ENCODE data around the gene CIB4. TPM values are rescaled to one million over a fixed set of nuclear protein-coding genes. Genes with fewer than 3 reads are reported as not detected.
"Not testable (repeated sequence)": the region's sequence is repeated elsewhere in the genome, so short reads cannot be mapped to it uniquely, and the experiment has no call there.

The CIB4 gene
- total RNA-seq, 4 donors from 2014 or later: 0.45 to 0.94 TPM; not detected in 2

GRCh38 chr2:26568076-26568890 lies 72.9 kb downstream of the CIB4 start:
- TF ChIP-seq POLR2A (IDR thresholded peaks at IDR 0.05) (no peak), CTCF (IDR thresholded peaks at IDR 0.05) (no peak)
- no peak for DNase-seq
- H3K36me3 ChIP-seq: no peaks in the 10 kb centered on the region
- no peaks in the 10 kb centered on the region for H3K27me3 ChIP-seq
- WGBS, 2 donors: 91 to 92% methylated on average over 7 of the region's 7 CpGs
- H3K4me3 ChIP-seq (replicated peaks in 1 of 3): no peak overlapping the region
- H3K9me3 ChIP-seq: no peaks in the 10 kb centered on the region
- peaks cover 2 to 3% of the 10 kb centered on the region in 2 donors for H3K4me1 ChIP-seq
- intact Hi-C loops (cut with DNase I): no loop called here
- H3K27ac ChIP-seq: no peak overlapping the region

GRCh38 chr2:26567534-26567933 lies 73.6 kb downstream of the CIB4 start:
- intact Hi-C loops (cut with DNase I): no loop called here
- no peak for DNase-seq
- TF ChIP-seq POLR2A (IDR thresholded peaks at IDR 0.05) (no peak), CTCF (IDR thresholded peaks at IDR 0.05) (no peak)

GRCh38 chr2:26566731-26567130 lies 74.4 kb downstream of the CIB4 start:
- intact Hi-C loops (cut with DNase I); DNase-seq; H3K4me3 ChIP-seq (replicated peaks in 1 of 3); H3K27ac ChIP-seq; H3K36me3 ChIP-seq; H3K27me3 ChIP-seq; H3K9me3 ChIP-seq: not testable (repeated sequence)
- WGBS, 2 donors: 88 to 94% methylated on average over 1 of the region's 1 CpG
- H3K4me1 ChIP-seq: peaks cover 6 to 17% of the 10 kb centered on the region in 2 donors

More at GRCh38 chr2:26567534-26567933, 73.6 kb downstream of the CIB4 start:
- WGBS, 2 donors: 55 to 59% methylated on average over 2 to 3 of the region's 3 CpGs
- no peak overlapping the region for H3K27ac ChIP-seq
- no peaks in the 10 kb centered on the region for H3K36me3 ChIP-seq
- H3K27me3 ChIP-seq: no peaks in the 10 kb centered on the region
- no peaks in the 10 kb centered on the region for H3K9me3 ChIP-seq
- peaks cover 6 to 11% of the 10 kb centered on the region in 2 donors for H3K4me1 ChIP-seq
- H3K4me3 ChIP-seq (replicated peaks in 1 of 3): no peak overlapping the region

- no peaks in the 10 kb centered on the region for H3K27me3 ChIP-seq
- DNase-seq: no peak
Observed at GRCh38 chr2:26566081-26566375, 75.1 kb downstream of the CIB4 start.

GRCh38 chr2:26564121-26564644 lies 77.0 kb downstream of the CIB4 start:
- no peak for TF ChIP-seq POLR2A (IDR thresholded peaks at IDR 0.05)
- no peak for TF ChIP-seq CTCF (IDR thresholded peaks at IDR 0.05)
- DNase-seq: no peak
- Histone ChIP-seq H3K27me3 (no peaks in the 10 kb centered on the region), H3K9me3 (no peaks in the 10 kb centered on the region), H3K27ac (no peak overlapping the region), H3K4me1 (peaks cover 6 to 17% of the 10 kb centered on the region in 2 donors), H3K36me3 (no peaks in the 10 kb centered on the region), H3K4me3 (replicated peaks in 1 of 3) (no peak overlapping the region)
- 89 to 91% methylated on average over 3 of the region's 3 CpGs for WGBS, 2 donors
- intact Hi-C loops (cut with DNase I): no loop called here

More at GRCh38 chr2:26566081-26566375, 75.1 kb downstream of the CIB4 start:
- Histone ChIP-seq H3K4me1 (peaks cover 6 to 17% of the 10 kb centered on the region in 2 donors), H3K4me3 (replicated peaks in 1 of 3) (no peak overlapping the region), H3K9me3 (no peaks in the 10 kb centered on the region), H3K27ac (no peak overlapping the region), H3K36me3 (no peaks in the 10 kb centered on the region)
- intact Hi-C loops (cut with DNase I): no loop called here
- TF ChIP-seq CTCF (IDR thresholded peaks at IDR 0.05) (no peak), POLR2A (IDR thresholded peaks at IDR 0.05) (no peak)
- WGBS, 2 donors: 92 to 98% methylated on average over 4 to 5 of the region's 6 CpGs
